Stimulated activated CD4-positive, alpha-beta T cell treated with anti-CD3 and anti-CD28 coated beads, TNF-alpha, amount 100 ng/mL, for 1 hour (primary cell): Measurements from ENCODE around the gene CEBPG.

Experiments used
- DNase-seq, 3 donors: peaks; one replicate each; pipeline ENCODE4 v3.0.0-alpha.2; 2020; ENCODE audit warnings: low read depth in 3 of 3, low spot score in 1 of 3

CEBPG gene

GRCh38 chr19:33405553-33406461 lies 32.3 kb downstream of the CEBPG start:
- DNase-seq, result no peak

DNA sequence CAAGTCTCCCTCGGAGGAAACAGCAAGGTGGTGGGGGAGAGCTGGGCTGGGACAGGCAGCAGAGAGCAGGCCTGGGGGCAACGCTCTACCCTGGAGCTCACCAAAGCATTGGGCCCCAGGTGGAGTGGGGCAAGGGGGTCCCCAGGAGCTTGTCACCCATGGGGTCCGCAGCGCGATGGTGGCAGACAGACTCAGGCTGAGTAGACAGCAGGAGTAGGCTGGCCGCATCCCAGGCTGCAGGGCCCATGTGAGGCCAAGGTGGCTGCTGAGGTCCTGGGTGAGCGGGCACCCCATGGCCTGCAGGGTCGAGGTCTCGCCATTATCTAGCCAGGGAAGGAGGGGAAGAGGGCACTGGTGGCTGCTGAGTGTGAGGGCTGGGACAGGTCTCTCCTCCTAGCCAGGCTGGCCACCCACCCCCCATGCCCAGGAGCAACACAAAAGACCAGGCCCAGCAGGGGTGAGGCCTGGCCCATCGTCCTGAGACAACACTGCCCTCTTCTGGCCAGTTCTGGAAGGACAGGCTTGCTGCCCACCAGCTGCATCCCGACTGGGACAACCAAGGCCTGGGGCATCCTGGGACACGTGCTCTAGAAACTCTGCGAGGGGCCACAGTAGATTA lies 33.1 kb downstream of the CEBPG start:
- peak; percentile 31 to 76 (median 52) for DNase-seq

GRCh38 chr19:33407140-33407551 lies 33.6 kb downstream of the CEBPG start:
- DNase-seq, result no peak

DNA sequence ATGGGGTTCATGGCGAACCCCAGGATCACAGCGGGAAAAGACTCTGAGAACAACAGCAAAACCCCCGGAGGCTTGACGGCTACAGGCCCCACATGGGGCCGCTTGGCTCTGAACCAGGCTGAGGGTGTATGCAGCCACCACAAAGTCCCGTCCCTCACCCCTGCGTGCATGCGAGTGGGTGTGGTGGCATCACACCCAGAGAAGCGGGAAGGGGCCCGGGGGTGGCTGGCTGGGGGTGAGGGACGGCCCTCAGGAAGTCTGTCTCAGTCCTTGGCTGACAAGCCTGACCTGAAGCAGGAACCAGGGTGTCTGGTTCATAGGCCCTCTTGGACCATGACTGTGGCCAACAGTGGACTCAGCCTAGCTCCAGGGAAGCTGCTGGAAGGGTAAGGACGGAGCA lies 34.2 kb downstream of the CEBPG start:
- DNase-seq, result no peak

DNA sequence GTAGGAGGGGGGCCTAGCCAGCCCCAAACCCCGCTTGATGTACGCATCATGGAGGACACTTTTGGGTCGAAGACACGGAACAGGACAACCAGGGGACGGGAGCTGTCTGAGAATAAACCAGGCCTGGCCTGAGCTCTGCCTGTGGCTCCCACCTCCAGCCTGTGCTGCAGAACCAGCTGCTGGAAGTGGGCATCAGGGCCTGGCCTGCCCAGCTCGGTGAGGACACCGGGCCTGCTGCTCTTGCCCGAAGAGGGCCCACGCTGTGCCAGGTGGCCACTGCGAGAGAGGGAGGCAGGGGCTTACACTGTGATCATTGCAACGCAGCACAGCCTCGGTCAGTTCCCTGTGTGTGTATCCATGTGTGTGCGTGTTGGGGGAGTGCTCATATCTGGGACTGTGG lies 34.6 kb downstream of the CEBPG start:
- DNase-seq, result no peak

- no peak for DNase-seq
These were observed 35.3 kb downstream of the CEBPG start for GRCh38 chr19:33408538-33409434.

GRCh38 chr19:33409906-33410685 lies 36.6 kb downstream of the CEBPG start:
- no peak for DNase-seq

DNA sequence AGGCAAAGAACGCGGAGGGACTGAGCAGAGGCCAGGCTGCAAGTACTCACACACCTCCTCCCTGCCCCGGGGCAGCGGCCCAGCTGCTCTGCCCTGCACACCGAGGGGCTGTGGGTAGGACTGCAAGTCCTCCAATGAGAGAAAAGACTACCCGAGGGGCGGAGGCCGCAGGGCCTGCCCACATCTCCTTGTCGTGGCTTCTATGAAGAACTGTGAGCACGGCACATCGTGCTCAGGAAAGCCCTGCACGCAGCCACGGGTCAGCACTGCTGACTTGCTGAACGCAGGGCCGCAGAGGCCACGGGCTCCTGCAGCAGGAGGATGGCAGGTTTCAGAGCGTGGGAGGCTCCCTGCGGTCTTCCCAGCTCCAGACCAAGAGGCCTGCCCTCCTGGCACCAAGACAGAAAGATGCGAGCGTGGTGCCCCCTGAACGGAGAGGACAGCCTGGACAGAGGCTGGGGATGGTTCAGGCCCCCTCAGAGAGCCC lies 37.4 kb downstream of the CEBPG start:
- no peak for DNase-seq

GRCh38 chr19:33411621-33412180 lies 38.2 kb downstream of the CEBPG start:
- no peak for DNase-seq

GRCh38 chr19:33412601-33413425 lies 39.3 kb downstream of the CEBPG start:
- no peak for DNase-seq

- no peak for DNase-seq
These were observed 39.9 kb downstream of the CEBPG start for GRCh38 chr19:33413426-33413725.

- no peak for DNase-seq
These were observed 40.6 kb downstream of the CEBPG start for GRCh38 chr19:33413868-33414666.

DNA sequence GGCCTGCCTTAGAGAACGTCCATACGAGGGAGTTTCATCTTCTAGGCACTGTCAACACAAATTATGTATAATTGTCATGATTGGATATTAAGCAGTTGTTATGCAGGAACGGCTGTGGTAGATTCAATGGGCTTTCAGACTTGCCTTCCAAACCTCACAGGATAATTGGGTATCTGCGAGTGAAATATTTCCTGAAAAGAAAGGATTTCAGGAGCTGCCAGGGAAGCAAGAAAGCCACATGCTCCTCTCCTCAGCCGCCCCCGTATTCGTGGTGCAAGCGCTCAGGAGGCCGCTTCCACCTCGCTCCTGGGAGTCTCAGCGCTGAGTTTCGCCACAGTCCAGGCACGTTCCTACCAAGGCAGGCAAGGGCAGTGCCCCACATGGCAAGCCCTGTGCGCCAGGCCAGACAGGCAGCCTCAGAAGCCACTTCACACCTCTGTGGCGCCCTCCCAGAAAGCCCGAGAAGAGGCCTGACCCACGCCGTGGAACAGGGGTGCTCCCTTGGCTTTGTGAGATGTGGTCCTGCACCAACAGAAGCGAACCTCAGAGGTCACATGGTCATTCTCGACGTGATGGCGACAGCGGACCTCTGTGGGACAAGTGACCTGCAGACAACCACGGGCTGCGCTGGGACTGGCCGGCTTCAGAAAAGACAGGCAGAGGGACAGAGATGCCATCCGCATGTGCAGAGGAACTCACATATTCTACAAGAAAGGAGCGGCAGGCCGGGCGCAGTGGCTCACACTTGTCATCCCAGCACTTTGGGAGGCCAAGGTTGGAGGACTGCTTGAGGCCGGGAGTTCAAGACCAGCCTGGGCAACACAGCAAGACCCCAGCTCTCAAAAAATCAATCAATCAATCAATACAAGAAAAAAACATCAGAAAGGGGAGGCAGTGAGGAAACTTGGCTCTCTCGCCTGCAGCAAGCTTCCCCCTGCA lies 41.4 kb downstream of the CEBPG start:
- no peak for DNase-seq

DNA sequence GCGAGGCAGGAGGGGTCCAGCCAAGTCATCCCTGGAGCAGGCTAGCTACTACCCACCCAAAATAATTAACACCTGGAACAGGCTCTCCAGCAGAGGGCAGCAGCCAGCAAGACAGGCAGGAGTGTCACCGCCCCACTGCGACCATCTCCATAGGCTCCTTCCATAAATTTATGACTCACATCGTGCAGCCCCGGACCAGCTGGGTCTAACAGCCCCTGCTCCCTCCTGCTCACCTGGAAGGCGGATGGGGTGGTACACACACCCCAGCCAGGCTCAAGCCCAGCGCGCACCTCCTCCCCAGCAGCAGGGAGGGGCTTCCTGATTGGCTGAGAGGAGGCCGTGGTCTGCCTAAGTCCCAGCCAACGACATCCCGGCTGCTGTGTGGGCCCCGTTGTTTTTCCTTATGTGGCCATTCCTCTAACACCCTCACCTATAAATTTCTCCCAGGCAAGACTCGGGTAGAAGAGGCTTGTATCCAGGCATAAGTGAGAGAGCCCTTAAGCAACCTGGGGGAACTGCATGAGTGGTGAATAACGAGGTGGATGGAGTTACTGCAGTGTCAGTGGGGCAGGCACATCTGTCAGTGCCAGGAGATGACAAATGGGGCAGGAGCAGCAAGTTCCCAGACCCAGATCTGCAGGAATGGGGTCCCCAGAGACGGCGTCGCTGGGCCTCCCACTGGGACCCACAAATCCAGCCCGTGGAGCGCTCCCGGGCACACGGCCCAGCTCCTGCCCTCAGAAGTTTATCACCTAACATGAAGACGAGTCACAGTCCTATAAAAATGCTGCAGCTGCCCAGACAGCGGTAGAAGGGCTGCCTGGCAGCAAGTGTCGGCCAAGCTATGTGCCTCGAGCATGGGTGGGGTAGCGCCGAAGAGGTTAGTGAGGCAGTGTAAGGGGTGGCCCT lies 43.1 kb downstream of the CEBPG start:
- DNase-seq, result peak in 2 of 3 donors; percentile 22 to 45

DNA sequence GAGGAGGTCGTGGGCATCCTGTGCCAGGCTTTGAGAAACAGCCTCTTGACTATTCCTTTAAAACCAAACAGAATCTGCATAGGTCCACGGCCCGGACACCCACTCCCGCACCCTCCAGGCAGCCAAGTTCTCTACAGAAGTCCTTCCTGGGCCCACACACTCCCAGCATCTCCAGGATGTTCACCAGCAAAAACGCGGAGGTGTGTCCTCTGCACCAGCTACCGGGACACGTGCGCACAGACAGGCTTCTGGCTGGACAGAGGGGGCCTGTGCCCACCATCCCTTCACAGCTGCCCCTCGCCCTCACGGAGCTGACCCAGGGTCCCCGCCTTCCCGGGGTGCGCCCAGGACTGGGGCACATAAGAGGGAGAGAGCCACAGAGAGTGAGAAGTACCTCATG lies 44.2 kb downstream of the CEBPG start:
- DNase-seq, result no peak

DNA sequence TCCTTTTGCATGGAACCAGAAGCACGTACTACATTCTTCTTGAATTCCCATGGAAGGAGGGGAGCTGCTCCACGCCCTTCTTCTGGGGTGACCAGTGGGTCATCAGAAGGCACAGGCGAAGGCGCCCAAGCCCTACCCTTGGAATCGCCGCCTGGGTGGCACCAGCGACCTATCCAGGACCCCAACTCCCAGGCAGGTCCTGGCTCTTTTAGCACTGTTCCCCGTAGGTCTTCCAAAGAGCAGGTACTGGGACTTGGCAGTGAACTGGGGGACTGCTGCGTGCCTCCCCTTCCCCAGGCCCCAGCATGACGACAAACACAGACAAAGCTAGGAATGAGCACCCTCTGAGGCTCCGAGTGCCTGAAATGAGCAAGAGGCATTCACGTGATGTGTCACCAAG lies 45.0 kb downstream of the CEBPG start:
- DNase-seq, result no peak
